DMS53 treated with DMSO at 0.1 percent for 48 hours (cell line): ENCODE results near the gene CLDN17.

Source experiments
- DNase-seq: peaks from one replicate; lab custom pipeline; 2025; ENCODE audit not compliant: unreplicated experiment; lab: John Stamatoyannopoulos, UW

Gene CLDN17

DNA sequence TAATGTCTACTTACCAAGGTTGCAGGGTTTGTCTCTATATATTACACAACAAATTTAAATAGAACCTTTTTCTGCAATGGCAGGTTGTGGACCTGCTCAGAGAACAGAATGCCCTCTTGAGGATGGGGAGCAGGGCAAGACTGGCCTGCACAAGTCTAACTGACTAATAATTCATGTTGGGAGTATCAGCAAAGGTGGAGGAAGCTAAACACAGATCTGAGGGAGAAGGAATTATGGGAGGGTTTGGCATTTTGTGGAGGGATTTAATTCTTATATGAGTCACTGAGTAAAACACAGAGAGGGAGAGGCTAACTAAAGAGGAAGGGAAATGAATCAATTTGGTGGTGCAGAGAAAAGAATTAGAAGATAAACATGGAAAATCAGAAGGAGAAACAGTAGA, 40.0 kb downstream of the CLDN17 start:
- no peak for DNase-seq

DNA sequence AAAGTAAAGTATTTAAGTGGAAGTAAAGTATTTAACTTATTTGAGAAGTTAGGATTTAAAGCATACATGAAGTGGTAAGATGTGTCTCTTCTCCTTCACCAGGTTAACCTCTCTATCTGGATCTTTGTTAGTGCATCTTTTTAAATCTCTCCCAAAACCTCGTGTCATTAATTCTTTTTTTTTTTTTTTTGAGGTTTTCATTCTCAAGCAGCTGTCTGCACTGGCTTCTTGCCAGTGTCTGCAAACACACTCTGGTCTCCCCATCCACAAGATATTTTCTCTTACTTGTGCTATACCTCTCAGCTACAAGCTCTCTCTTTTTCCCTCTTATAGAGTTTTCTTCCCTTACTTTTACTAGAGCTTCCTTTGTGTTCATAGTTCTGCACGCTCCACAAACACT, 49.0 kb downstream of the CLDN17 start:
- no peak for DNase-seq

DNA sequence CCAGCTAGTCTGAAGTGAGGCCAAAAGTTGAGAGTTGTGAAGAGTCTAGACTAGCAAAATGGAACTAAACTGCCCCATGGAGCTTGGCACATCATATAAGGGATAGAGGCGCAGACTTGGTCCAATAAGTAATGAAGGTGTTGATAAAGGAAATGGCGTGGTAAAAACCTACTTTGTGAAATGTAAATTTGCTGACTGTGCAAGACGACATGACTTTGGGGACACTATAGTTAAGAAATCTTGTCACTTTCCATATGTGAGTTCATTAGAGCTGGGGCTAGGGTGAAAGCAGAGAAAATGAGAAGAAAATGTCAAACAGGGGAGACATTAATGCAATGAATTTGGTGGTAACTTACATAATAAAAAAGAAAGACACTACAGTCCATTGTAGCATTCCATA, 50.1 kb downstream of the CLDN17 start:
- no peak for DNase-seq
